Activated CD8-positive, alpha-beta memory T cell treated with anti-CD3 and anti-CD28 coated beads for 24 hours (primary cell): ENCODE measurements around the gene GPRIN2.
A peak's percentile ranks its signal among the peaks of the same experiment; 100 is the strongest.

Experiments
- DNase-seq: peaks from one replicate; pipeline ENCODE4 v3.0.0-alpha.2; 2020

Gene GPRIN2

DNA sequence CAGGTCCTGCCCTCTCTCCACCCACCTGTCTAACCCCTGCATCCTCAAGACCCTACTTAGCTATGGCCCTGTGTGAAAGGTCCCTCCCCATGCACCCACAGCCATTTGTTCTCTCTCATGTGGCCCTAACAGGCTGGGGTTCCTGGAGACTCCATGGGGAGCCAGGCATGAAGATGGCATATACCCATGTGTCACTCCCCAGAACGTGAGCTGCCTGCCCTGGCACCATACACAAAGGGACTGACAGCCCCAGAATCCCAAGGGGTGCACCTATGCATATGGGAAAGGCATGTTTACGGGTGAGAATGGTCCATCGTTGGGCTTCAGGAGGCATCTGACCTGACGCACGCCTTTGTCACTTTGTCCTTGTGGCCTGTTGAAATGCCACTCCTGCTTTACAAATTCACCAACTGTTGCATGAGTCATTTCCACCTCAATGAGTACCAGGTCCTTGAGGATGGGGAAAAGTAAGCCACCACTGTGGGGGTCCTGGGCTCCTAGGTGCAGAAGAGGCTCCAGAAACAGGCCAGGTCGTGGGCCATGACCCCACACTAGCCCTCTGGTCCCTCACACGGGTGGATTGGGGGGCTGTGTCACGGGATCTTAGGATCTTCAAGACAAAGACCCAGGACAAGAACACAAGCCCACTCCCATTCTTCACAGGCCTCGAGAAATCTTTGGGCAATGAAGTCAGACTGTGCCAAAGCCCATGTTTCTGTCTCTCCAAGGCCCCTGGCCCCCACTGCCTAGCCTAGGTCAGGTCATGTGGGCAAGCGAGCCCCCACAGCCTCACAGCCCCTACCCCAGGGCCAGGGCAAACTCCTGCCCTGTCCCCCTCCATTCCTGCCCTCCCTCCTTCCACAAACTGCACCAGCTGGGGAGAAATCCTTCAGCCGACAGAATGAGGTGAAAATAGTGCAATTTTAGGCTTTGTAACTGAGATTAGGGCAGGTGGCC is 8.6 kb downstream of the GPRIN2 start:
- peak; percentile 57 for DNase-seq

DNA sequence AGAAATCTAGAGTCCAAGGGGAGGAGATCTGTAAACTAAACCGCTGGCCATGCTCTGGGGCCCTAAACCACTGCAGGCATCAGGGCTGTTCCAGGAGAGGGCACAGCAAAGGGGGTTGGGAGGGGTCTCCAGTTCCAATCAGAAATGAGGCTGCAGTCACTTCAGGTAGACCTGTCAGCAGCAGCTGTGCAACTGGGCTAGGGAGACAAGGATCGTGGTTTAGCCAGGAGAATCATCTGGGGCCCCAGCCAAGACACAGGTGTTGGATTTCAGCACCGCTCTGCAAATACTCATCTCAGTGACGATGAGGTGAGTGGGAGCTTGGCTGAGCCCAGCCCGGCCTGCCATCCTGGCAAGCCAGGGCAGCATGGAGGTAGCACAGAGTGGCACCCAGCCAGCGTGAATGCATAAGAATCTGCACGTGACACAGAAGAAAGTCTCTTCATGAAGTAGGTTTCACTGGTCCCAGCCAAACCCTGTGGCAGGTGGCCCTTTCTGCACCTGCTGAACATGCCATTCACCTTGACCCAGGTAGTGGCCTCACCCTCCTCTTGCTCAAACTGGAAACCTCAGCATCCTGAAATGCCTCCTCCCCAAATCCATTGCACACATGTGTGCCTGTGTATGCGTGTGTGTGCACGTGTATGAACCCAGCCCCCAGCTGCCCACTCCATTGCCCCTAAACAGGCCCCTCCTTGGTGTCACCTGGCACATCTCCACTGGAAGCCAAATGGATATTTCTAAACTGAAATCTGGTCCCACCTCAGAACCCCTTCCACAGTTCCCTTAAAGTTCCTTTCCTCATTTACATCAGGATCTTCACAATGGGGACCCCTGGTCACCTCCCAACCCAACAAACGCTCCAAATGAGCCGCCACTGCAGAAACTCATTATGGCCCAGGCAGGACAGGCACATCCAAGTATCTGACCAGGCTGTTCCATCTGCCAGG is 9.6 kb downstream of the GPRIN2 start:
- DNase-seq = peak; percentile 52

DNA sequence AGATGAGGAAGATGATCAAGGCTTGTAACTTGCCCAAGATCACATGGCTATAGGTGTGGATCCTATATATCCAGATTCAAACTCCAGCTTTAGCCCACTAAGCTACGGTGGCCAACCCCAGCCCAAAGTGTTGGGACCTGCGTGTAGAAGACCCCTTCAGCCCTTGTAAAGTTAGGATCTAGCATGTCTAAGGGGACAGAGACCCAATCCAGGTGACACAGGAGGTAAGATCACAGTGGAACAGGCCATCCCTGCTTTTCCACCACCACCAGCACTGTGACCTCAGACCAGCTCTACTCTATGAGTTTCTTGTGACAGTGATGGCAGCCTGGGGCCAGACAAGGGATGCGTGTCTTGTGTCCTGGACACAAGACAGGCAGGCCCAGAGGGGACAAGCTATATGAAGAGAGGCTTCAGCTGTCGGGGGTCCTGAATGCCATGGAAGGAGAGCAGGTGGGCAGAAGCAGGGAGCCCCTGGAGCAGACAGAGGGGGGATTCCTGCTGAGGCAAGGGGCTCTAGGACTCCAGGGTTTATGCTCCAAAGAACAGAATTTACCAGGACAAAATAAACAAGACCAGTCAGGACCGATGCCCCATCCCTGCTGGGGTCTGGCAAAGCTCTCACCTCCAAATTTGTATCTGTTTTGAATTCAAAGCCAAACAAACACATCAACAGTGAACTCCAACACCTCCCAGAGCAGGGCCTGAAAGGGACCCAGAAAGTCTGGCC is 10.4 kb downstream of the GPRIN2 start:
- peak; percentile 55 for DNase-seq

DNA sequence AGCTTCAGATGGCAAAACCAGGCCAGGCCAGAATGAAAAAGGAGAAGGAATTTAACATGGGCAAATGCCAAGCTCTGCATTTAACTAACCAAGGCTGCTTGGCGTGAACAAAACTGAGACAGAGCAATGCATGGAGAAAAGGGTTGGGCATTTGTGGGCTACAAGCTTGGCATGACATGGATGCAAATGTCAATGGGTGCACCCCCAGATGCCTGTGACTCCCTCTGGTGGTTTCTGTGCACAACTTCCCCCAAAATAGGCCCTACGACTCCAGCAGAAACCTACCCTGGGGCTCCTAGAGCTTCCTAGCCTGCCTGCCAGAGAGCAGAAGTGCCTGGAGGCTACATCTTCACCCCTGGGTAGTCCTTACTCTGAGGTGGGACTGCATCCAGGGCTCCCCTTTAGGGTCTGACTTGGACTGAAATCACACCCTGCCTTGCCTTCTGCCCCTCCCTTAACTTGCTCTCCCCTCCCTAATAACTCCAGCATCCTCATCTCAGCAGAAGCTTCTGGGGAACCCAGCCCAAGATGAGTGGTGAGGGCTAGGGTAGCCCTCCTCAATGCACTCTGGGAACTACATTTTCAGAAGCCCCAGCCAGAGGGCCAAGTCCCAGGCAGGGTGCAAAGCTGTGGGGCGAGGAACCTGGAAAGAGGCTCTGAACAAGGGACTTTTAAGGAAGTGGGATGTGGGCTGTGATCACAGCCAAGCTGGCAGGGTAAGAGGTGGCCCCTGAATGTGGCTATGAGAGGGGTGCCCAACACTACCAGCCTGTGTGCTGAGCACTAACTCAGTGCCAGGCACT is 11.3 kb downstream of the GPRIN2 start:
- peak; percentile 56 for DNase-seq

DNA sequence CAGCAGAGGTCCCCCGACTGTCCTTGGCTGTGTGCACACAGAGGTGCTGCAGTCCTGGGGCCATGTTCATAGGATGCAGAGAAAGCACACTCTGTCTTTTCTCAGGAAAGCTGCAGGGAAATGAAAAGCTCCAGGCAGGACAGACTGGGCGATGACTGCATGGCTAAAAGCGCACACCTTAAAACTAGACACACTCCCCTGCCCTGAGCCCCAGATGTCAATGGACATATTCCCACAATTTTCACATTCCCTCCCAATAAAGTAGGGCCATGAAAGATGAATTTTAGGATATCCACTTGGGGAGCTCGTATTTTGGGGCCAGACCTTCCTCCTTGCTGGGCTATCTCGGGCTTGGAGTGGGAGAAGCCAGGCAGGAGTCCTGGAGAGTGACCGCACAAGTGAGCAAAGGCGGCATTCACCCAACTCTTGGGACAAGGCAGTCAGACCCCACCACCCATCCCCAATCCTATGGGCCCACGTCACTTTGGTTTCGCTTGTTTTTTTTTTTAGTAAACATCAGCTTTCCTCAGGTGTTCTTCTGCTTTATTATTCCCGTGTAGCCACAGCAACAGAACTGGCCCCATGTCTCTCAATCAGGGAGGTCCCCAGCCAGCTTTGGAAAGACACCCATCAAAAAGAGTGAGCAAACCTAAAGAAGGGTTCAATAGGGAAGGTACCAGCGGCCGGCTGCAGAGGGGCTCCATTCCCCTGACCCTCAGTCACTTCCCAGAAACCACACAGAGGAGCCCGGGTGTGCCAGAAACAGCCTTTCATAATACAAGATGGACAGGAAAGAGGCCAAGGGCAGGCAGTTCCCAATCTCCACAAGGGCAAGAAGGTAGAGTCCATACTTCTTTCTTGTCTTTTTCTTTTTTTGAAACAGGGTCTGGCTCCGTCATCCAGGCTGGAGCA is 12.7 kb downstream of the GPRIN2 start:
- peak; percentile 47 for DNase-seq

DNA sequence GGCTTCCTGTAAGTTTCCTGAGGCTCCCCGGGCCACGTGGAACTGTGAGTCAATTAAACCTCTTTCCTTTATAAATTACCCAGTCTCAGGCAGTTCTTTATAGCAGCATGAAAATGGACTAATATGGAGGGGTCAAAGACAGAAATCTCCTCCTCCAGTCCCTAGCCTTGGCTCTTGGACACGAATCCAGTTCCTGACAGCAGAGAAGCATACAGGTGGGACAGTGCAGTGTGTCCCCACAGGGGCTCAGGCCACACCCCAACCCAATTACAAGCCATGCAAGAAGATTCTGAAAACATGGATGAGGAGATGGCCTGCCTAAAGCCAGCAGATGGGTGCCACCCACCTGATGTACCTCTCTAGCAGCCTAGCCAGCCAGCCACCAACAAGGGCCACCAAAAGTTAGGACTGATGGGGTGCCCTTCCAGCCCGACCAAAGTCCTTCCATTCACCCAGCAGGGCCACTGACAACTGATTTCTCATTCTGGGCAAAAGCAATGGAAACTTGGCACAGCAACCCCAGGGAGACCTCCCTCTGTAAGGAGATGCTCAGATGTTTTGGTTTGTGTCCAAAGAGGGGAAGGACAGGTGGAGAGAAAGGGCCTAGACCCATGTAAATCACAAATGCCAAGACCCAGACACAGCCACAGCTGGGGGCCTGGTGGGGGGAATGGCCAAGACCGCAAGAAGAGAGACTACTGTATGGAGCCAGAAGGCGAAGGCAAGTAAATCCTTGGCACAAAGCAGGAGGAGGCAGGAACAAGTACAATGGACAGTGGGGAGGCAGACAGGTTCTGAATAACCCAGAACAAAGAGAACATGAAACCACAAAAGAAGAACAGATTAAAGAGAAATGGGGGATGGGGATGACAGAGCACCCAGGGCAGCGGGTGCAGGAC is 13.6 kb downstream of the GPRIN2 start:
- peak; percentile 56 for DNase-seq

DNA sequence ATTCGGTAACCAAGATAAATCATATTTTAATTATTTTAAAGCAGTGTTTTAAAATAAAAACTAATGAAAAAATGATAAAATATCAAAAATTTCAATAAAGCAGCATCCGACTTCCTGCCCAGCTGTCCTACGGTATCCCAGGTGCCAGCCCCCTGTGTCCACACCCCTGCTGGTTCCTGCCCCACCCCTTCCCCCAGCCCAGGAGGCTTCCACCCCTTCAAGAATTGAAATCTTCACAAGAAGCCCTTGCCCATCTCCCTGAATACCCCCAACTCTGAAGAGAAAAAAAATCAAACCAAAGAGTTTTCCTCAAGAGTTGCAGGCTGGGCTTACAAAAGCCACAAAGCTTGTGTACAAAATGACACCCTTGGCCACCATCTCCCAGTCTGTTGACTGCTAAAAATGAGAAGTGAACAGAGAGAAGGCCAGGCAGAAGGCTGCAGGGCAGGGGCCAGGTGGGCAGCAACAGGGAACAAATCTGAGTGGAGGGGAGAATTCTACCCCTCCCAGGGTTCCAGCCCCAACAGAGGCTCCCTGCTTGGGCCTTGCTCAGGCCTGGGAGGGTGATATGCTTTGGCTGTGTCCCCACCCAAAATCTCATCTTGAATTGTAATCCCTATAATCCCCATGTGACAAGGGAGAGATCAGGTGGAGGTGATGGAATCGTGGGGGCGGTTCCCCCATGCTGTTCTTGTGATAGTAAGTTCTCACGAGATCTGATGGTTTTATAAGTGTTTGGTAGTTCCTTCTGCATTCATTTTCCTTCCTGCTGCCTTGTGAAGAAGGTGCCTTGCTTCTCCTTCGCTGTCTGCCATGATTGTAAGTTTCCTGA is 14.5 kb downstream of the GPRIN2 start:
- peak; percentile 48 for DNase-seq

DNA sequence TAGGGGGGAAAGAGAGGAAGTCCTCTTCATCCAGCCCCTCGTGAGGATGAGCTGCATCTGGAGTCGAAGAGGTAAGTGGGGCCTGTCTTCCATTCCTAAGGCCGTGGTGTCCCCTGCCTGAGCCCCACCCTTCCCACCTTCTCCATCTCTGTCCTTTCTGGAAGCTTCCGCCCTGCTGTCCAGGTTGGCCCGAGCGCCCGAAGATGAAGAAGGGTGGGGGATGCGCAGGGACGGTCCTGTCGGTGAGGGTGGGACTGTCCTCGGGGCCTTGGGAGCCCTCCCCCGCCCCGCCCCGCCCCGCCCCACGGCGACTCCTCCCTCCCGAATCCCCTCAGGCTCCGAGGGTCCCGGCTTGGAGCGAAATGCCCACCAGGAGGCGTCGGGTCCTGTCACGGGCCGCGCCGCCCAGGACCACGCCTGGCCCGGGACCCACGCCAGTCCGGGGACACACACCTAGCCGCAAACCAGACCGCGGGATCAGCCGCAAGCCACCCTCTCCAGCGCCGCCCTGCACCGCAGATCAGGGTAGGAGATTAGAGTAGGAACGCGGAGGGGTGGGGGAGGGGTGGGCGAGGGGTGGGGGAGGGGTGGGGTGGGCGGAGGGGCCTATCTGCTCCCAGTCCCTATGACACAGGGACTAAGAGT is 15.3 kb downstream of the GPRIN2 start:
- DNase-seq = no peak

DNA sequence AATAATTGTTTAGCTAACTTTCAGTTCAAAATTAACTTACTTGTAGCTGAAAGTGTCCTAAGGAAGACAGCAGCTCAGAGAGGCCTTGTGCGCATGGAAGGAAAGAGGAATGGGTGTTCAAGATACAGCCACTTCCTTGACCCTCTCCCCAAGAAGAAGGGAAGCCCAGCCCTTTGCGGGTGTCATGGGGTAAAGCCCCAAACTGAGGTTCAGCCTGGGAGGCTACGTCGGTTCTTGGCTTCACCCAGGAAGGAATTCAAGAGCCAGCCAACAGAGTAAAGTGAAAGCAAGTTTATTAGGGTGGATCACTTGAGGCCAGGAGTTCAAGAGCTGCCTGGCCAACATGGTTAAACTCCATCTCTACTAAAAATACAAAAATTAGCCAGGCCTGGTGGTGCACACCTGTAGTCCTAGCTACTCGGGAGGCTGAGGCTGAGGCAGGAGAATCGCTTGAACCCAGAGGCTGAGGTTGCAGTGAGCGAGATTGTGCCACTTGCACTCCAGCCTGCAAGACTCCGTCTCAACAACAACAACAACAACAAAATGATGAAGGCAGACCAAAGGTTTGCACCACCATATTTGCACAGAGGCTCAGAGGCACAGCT is 15.9 kb downstream of the GPRIN2 start:
- no peak for DNase-seq

DNA sequence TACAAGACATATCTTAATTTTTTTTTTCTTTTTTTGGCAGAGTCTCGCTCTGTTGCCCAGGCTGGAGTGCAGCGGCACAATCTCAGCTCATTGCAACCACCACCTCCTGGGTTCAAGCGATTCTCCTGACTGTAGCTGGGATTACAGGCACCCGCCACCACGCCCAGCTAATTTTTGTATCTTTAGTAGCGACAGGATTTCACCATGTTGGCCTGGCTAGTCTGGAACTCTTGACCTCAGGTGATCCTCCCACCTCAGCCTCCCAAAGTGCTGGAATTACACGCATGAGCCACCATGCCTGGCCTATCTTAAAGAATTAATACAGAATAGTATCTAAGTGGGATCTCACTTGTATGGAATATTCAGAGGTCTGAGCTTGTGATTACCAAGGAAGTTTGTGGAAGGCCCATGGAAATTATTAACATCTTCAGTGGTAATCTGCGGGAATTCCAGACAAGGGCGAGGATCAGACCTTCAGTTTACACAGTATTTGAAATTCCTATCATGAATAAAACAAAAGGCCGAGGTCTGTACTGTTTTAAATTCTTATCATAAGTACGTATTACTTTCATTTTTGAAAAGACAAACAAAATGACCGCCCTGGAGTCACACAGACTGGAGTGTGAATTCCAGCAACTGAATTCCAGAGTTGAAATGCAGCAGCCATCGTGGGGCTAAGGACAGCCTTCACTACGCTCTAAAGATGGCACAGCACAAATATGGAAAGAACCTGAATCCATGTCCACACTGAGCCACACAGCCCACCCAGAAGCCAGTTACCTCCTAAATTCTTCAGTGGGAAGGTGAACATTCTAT is 16.7 kb downstream of the GPRIN2 start:
- no peak for DNase-seq

DNA sequence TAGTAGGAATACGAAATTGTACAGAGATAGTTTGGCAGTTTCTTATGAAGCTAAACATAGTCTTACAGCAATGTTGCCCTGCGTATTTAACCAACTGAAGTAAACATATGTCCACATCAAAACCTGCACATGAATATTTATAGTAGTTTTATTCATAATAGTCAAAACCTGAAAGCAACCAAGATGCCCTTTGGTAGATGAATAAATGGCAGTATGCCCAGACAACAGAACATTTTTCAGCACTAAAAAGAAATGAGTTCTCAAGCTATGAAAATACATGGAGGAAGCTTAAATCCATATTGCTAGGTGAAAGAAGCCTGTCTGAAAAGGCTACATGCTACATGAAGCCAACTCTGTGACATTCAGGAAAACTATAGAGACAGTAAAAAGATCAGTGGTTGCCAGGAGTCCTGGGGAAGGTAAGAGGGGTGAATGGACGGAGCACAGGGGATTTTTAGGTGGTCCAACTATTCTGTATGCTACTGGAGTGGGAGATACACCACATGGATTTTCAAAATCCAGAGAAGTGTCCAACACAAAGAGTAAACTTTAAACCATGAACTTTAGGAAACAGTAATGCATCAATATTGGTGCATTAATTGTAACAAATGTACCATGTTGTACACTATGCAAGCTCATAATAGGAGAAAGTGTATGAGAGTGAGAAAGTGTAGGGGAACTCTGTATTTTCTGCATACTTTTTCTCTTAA is 17.6 kb downstream of the GPRIN2 start:
- DNase-seq = no peak

DNA sequence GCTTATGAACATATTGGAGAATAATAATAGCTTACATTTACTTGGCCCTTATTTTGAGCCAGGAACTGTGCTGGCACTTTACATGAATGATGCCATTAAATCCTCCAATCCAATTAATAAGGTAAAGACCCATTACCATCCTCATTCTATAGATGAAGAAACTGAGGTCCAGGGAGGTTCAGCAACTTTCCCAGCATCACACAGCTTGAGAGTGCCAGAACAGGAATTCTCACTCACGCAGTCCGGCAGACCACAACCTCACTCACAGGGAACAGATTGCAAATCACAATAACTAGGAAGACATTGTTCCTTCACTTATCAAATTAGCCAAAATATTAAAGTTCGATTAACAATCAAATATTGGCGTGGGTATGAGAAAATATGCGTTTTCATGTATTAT is 18.3 kb downstream of the GPRIN2 start:
- no peak for DNase-seq

DNA sequence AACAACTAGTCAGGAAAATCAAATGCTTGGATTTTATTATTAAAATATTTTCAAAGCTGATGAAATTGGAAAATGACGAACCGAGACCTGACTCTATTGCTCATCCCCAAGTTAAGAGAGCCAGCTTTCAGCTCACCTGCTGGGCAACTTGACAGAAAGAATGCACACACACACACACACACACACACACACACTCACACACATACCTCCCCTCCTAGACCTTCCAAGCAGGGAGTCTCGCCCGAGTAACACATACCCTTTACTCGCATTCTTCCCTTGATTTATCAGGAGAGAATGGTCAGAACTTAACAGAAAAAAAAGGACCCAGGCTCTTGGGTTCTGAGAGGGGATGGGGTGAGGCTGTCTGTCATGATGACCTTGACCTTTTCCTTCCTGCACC is 19.1 kb downstream of the GPRIN2 start:
- no peak for DNase-seq

DNA sequence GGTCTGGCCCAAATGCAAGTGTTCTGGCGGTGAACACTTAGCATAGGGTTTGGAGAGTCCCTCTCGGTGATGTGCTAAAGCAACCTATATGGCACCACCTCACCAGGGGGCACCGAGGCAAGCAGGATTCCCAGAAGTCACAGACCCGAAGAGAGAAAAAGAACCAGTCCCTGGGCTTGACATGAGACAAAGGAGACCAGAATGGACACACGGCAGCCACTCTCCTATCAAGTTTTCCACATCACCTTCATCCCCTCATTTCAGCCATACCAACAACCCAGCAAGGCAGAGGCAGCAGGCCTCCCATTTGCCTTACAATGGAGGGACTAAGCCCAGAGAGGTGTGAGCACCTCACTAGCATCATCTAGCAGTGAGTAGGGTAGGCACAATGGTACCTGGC is 19.7 kb downstream of the GPRIN2 start:
- no peak for DNase-seq

DNA sequence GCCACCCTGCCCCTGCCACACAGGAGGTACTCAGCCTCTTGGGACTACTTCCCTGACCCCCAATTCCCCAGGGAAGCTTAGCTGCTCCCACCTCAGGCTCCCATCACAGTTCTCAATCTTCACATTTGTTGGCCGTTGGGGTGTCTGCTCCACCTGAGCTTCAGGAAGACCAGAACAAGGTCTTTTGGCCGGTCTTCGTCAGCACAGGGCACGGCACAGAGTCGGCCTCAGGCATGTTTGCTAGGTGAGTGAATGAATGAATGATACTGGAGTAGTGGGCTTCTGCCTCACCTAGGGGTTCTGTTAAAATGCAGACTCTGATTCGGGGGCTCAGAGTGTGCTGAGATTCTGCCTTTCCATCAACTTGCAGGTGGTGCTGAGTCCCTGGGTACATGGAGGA is 20.3 kb downstream of the GPRIN2 start:
- no peak for DNase-seq

DNA sequence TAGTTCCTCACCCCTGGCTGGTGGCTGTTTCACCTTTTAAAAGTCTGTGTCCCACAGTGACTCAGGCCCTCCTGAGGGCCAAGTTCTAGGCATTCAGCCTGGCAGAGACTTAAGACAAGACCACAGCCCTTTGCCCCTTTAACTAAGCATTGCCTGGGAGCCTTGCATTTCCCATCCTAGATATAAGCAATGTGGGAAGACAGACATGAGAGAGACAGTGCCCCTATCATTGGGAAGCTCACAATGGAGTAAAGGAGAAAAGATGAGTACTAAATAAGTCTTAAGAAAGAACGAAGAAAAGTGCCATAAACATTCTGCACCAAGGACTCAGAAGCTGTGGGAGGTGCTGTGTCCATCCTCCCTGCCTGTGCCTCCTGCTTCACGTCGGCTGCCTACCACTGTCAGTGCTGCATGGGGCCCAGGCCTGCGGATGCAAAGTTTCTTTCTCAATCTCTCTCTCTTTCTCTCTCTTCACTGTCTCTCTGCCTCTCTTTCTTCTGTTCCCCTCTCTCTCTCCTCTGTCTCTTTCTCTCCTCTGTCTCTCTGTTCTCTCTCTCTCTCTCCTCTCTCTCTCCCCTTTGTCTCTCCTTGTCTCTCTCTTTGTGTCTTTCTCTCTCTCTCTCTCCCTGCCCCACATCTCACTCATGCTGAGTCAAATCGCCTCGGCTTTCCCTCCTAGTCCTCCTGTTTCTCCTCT is 21.5 kb downstream of the GPRIN2 start:
- DNase-seq = no peak
